ENCODE measurements around the gene C1orf159.

The C1orf159 gene

GRCh38 chr1:1053682-1054081, 62.2 kb downstream of the C1orf159 start:
- no peak for DNase-seq (ENCODE audit: low spot score)

- DNase-seq (ENCODE audit: low spot score): no peak
These were observed 62.9 kb downstream of the C1orf159 start for GRCh38 chr1:1053022-1053421.

- no peak for DNase-seq (ENCODE audit: low spot score)
These were observed 63.7 kb downstream of the C1orf159 start for GRCh38 chr1:1052003-1052840.

GRCh38 chr1:1051127-1051810, 64.6 kb downstream of the C1orf159 start:
- DNase-seq (ENCODE audit: low spot score): no peak

- no peak for DNase-seq (ENCODE audit: low spot score)
These were observed 65.3 kb downstream of the C1orf159 start for GRCh38 chr1:1050577-1051052.

GRCh38 chr1:1049318-1050165, 66.3 kb downstream of the C1orf159 start:
- DNase-seq (ENCODE audit: low spot score): no peak

GRCh38 chr1:1048765-1049164, 67.1 kb downstream of the C1orf159 start:
- DNase-seq (ENCODE audit: low spot score): no peak

GRCh38 chr1:1047963-1048362, 67.9 kb downstream of the C1orf159 start:
- DNase-seq (ENCODE audit: low spot score): no peak

- no peak for DNase-seq (ENCODE audit: low spot score)
These were observed 68.5 kb downstream of the C1orf159 start for GRCh38 chr1:1047407-1047806.

- no peak for DNase-seq (ENCODE audit: low spot score)
These were observed 69.1 kb downstream of the C1orf159 start for GRCh38 chr1:1046767-1047166.

GRCh38 chr1:1046243-1046642, 69.6 kb downstream of the C1orf159 start:
- DNase-seq (ENCODE audit: low spot score): no peak

GRCh38 chr1:1045129-1045528, 70.8 kb downstream of the C1orf159 start:
- no peak for DNase-seq (ENCODE audit: low spot score)

- DNase-seq (ENCODE audit: low spot score): no peak
These were observed 71.3 kb downstream of the C1orf159 start for GRCh38 chr1:1044455-1045078.

GRCh38 chr1:1043921-1044320, 72.0 kb downstream of the C1orf159 start:
- no peak for DNase-seq (ENCODE audit: low spot score)

GRCh38 chr1:1043411-1043810, 72.5 kb downstream of the C1orf159 start:
- no peak for DNase-seq (ENCODE audit: low spot score)

- DNase-seq (ENCODE audit: low spot score): no peak
These were observed 73.1 kb downstream of the C1orf159 start for GRCh38 chr1:1042835-1043234.

- DNase-seq (ENCODE audit: low spot score): no peak
These were observed 74.0 kb downstream of the C1orf159 start for GRCh38 chr1:1041873-1042272.

- peak; percentile 81 for DNase-seq (ENCODE audit: low spot score)
These were observed 74.8 kb downstream of the C1orf159 start for GRCh38 chr1:1041092-1041523.

- DNase-seq (ENCODE audit: low spot score): peak; percentile 92
These were observed 75.6 kb downstream of the C1orf159 start for GRCh38 chr1:1040004-1040991.

GRCh38 chr1:1039145-1039910, 76.6 kb downstream of the C1orf159 start:
- DNase-seq (ENCODE audit: low spot score): no peak

Data from ecto neural progenitor cell (in vitro differentiated cells).